GM12878 (cell line): ENCODE data around the gene PCSK2. TPM values are rescaled to one million over a fixed set of nuclear protein-coding genes. Genes with fewer than 3 reads are reported as not detected.

Experiments used
- ATAC-seq: fragments of 200-7000 bp; cut with Tn5 transposase; 3 replicates; pipeline ENCODE4 v1.9.1; 2020; ENCODE audit warnings: mild to moderate bottlenecking, moderate library complexity
- BruUV-seq: library from RNA; stranded (reverse); fragments of 400-500 nt; replicated peaks from 2 replicates; lab custom pipeline; 2021; lab: Mats Ljungman, UMichigan
- CTCF ChIA-PET: fragments of 300-600 bp; sonication (Branson Sonifier 250); formaldehyde crosslinking; extraction: SDS; loops from one replicate; lab custom pipeline; 2021; ENCODE audit warnings: inconsistent platforms; lab: Yijun Ruan, JAX
- POLR2A ChIA-PET: fragments of 350-600 bp; formaldehyde crosslinking; extraction: SDS; loops from one replicate; lab custom pipeline; 2021; ENCODE audit warnings: inconsistent platforms; lab: Charles Lee
- RAD21 ChIA-PET: fragments of 300-600 bp; sonication (Branson Sonifier 250); formaldehyde crosslinking; loops from one replicate; lab custom pipeline; 2023; ENCODE audit warnings: antibody characterized with exemption; ENCODE audit not compliant: unreplicated experiment; lab: Charles Lee
- SMC1A ChIA-PET: fragments of 300-600 bp; sonication (Branson Sonifier 250); formaldehyde crosslinking; loops from one replicate; lab custom pipeline; 2023; ENCODE audit not compliant: unreplicated experiment, uncharacterized antibody; lab: Charles Lee
- DNase-seq: peaks from one replicate; pipeline ENCODE4 v3.0.0-alpha.2; 2011; ENCODE audit warnings: low read depth, low spot score
- FAIRE-seq: peaks from 3 replicates; lab custom pipeline; 2011; peaks lifted over from hg19 to GRCh38; lab: Jason Lieb, UNC
- H2AFZ ChIP-seq: 2 replicates; pipeline ENCODE4 v1.6.0; 2011; ENCODE audit warnings: low read depth, low read length, control low read depth; ENCODE audit not compliant: control insufficient read depth
- H3K27ac ChIP-seq: 2 replicates; pipeline ENCODE4 v1.5.1; 2011; ENCODE audit warnings: control low read depth; ENCODE audit not compliant: control insufficient read depth, insufficient read depth
- H3K27me3 ChIP-seq, 2 experiments: replicated peaks in 1 of 2; 2 replicates each; pipeline versions ENCODE4 v1.6.0 to v1.6.1; 2011; ENCODE audit warnings: low read length in 1 of 2; ENCODE audit not compliant: control insufficient read depth in 2 of 2, insufficient read depth in 2 of 2
- H3K36me3 ChIP-seq, 2 experiments: 2 replicates each; pipeline ENCODE4 v1.5.1; 2011; ENCODE audit warnings: low read length in 1 of 2; ENCODE audit not compliant: control insufficient read depth in 2 of 2, insufficient read depth in 2 of 2
- H3K4me1 ChIP-seq: 2 replicates; pipeline ENCODE4 v1.6.1; 2011; ENCODE audit warnings: mild to moderate bottlenecking, low read length, moderate library complexity, mixed read lengths; ENCODE audit not compliant: control insufficient read depth, insufficient read depth
- H3K4me2 ChIP-seq: 2 replicates; pipeline ENCODE4 v1.6.0; 2011; ENCODE audit warnings: control low read depth; ENCODE audit not compliant: control insufficient read depth, insufficient read depth
- H3K4me3 ChIP-seq: fragments of 200-600 bp; sonication (generic); 2 replicates; pipeline ENCODE4 v1.5.1; 2016
- H3K79me2 ChIP-seq: 2 replicates; pipeline ENCODE4 v1.6.0; 2011; ENCODE audit warnings: low read length; ENCODE audit not compliant: control insufficient read depth, insufficient read depth
- H3K9ac ChIP-seq: 2 replicates; pipeline ENCODE4 v1.8.0; 2011; ENCODE audit warnings: low read length, control low read depth, mixed read lengths; ENCODE audit not compliant: control insufficient read depth, insufficient read depth
- H3K9me3 ChIP-seq: replicated peaks from 3 replicates; pipeline ENCODE4 v1.5.1; 2011; ENCODE audit warnings: mild to moderate bottlenecking, low read length; ENCODE audit not compliant: control insufficient read depth, insufficient read depth
- H4K20me1 ChIP-seq: 2 replicates; pipeline ENCODE4 v1.6.0; 2011; ENCODE audit not compliant: control insufficient read depth, insufficient read depth
- E2F4 ChIP-seq: IDR thresholded peaks from 2 replicates; pipeline ENCODE4 v1.6.1; 2012; ENCODE audit warnings: low read depth, low read length, improper control_type of control experiment
- MLLT1 ChIP-seq: fragments of 450-650 bp; IDR thresholded peaks from 2 replicates; pipeline ENCODE4 v1.6.1; 2016; ENCODE audit warnings: mild to moderate bottlenecking
- MTA3 ChIP-seq: IDR thresholded peaks from 2 replicates; pipeline ENCODE4 v1.6.1; 2012; ENCODE audit warnings: low read length, inconsistent platforms, borderline replicate concordance
- NR2F1 ChIP-seq: fragments of 450-650 bp; conservative IDR thresholded peaks from 2 replicates; pipeline ENCODE4 v1.6.1; 2017; ENCODE audit warnings: mild to moderate bottlenecking
- PML ChIP-seq: IDR thresholded peaks from 2 replicates; pipeline ENCODE4 v1.6.1; 2012; ENCODE audit warnings: low read length, inconsistent platforms
- SIN3A ChIP-seq: IDR thresholded peaks from 2 replicates; pipeline ENCODE4 v1.6.1; 2012; ENCODE audit warnings: low read depth, low read length, improper control_type of control experiment
- SUZ12 ChIP-seq: fragments of 200-600 bp; sonication (generic); IDR thresholded peaks from one replicate; pipeline ENCODE4 v1.6.1; 2018; ENCODE audit warnings: antibody characterized with exemption, mild to moderate bottlenecking; ENCODE audit not compliant: unreplicated experiment
- TCF12 ChIP-seq: IDR thresholded peaks from 2 replicates; pipeline ENCODE4 v1.6.1; 2011; ENCODE audit warnings: low read depth, mild to moderate bottlenecking, low read length
- ZBED1 ChIP-seq: IDR thresholded peaks from 2 replicates; pipeline ENCODE4 v1.6.1; 2016; ENCODE audit warnings: borderline replicate concordance
- WGBS: methylation state at CpG from one replicate; pipeline ENCODE4 v1.1.6; 2016; ENCODE audit warnings: low lambda C conversion rate; ENCODE audit not compliant: insufficient replicate concordance, insufficient coverage; ENCODE audit errors: missing lambda C conversion rate; 5-methylcytosine and 5-hydroxymethylcytosine counted together
- in situ Hi-C: fragments of 300-500 bp; cut with MboI; formaldehyde crosslinking; loops from 9 replicates; pipeline ENCODE4 v1.14.3; 2018; ENCODE audit warnings: mixed read lengths
- intact Hi-C: fragments of 100-400 bp; cut with micrococcal nuclease; formaldehyde crosslinking; loops from one replicate; pipeline ENCODE4 v1.14.2; 2022; ENCODE audit not compliant: unreplicated experiment
- polyA plus RNA-seq, 11 experiments: library from polyadenylated mRNA; depleted of rRNA in 4 of 11; unstranded in 6 of 11; stranded (reverse) in 5 of 11; fragments of >200 nt; fragmentation: Nextera tagmentation in 4 of 11; fragmentation: Illumina TruSeq in 1 of 11; extraction: Ambion mirVana in 4 of 11; extraction: Trizol in 1 of 11; gene quantifications; 1 replicate in 1 of 11; 2 replicates in 10 of 11; pipeline versions ENCODE4 v1.2.1 to v1.2.3, GENCODE V29; 2011 to 2016; ENCODE audit warnings: inconsistent platforms in 2 of 11, missing spikeins in 2 of 11, low read depth in 1 of 11
- total RNA-seq, 4 experiments: library from RNA; depleted of rRNA in 3 of 4; stranded (reverse); fragments of >200 nt in 3 of 4; fragmentation: Illumina TruSeq in 1 of 4; extraction: Trizol in 1 of 4; gene quantifications; 2 replicates each; pipeline versions ENCODE4 v1.2.1 to v1.2.3, GENCODE V29; 2013 to 2021
- TF ChIP-seq, protein P1 (sequence below), 3 experiments: IDR thresholded peaks in 2 of 3; conservative IDR thresholded peaks in 1 of 3; 2 replicates each; pipeline ENCODE4 v1.5.1; 2011; ENCODE audit warnings: low read depth in 3 of 3, low read length in 3 of 3, mild to moderate bottlenecking in 3 of 3, control low read depth in 2 of 3, moderate library complexity in 2 of 3, inconsistent platforms in 1 of 3, mixed read lengths in 1 of 3; ENCODE audit not compliant: control insufficient read depth in 2 of 3, insufficient read depth in 1 of 3; ENCODE audit errors: extremely low read depth in 1 of 3
- TF ChIP-seq, protein P2 (sequence below): fragments of 450-650 bp; IDR thresholded peaks from 2 replicates; pipeline ENCODE4 v1.6.1; 2017; ENCODE audit warnings: low read depth, mild to moderate bottlenecking, moderate library complexity
- TF ChIP-seq, protein P3 (sequence below): fragments of 450-650 bp; IDR thresholded peaks from 2 replicates; pipeline ENCODE4 v1.6.1; 2017; ENCODE audit warnings: borderline replicate concordance
- TF ChIP-seq, protein P4 (sequence below): fragments of 450-650 bp; IDR thresholded peaks from 2 replicates; pipeline ENCODE4 v1.6.1; 2017; ENCODE audit warnings: antibody characterized with exemption, mild to moderate bottlenecking, moderate library complexity

PCSK2 gene
- total and polyA plus RNA-seq, 10 of the 15 experiments (the other 5 are each of a cell fraction or from before 2014, with no cell fraction given): not detected

GRCh38 chr20:17419479-17420041 lies 192.7 kb downstream of the PCSK2 start:
- POLR2A ChIA-PET: no interaction called here
- TF ChIP-seq, protein P1, sequence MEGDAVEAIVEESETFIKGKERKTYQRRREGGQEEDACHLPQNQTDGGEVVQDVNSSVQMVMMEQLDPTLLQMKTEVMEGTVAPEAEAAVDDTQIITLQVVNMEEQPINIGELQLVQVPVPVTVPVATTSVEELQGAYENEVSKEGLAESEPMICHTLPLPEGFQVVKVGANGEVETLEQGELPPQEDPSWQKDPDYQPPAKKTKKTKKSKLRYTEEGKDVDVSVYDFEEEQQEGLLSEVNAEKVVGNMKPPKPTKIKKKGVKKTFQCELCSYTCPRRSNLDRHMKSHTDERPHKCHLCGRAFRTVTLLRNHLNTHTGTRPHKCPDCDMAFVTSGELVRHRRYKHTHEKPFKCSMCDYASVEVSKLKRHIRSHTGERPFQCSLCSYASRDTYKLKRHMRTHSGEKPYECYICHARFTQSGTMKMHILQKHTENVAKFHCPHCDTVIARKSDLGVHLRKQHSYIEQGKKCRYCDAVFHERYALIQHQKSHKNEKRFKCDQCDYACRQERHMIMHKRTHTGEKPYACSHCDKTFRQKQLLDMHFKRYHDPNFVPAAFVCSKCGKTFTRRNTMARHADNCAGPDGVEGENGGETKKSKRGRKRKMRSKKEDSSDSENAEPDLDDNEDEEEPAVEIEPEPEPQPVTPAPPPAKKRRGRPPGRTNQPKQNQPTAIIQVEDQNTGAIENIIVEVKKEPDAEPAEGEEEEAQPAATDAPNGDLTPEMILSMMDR (IDR thresholded peaks at IDR 0.05 in 2 of 3, conservative IDR thresholded peaks at IDR 0.05 in 1 of 3; ENCODE audit: control insufficient read depth in 2 of 3, extremely low read depth in 1 of 3, insufficient read depth in 1 of 3, low read depth in 3 of 3, low read length in 3 of 3): no peak
- TF ChIP-seq ZBED1 (no peak), NR2F1 (no peak), MLLT1 (no peak), SIN3A (no peak), SUZ12 (no peak), MTA3 (no peak), PML (no peak), E2F4 (no peak), TCF12 (no peak)
- TF ChIP-seq, protein P2, sequence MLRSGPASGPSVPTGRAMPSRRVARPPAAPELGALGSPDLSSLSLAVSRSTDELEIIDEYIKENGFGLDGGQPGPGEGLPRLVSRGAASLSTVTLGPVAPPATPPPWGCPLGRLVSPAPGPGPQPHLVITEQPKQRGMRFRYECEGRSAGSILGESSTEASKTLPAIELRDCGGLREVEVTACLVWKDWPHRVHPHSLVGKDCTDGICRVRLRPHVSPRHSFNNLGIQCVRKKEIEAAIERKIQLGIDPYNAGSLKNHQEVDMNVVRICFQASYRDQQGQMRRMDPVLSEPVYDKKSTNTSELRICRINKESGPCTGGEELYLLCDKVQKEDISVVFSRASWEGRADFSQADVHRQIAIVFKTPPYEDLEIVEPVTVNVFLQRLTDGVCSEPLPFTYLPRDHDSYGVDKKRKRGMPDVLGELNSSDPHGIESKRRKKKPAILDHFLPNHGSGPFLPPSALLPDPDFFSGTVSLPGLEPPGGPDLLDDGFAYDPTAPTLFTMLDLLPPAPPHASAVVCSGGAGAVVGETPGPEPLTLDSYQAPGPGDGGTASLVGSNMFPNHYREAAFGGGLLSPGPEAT: no peak
- TF ChIP-seq, protein P3, sequence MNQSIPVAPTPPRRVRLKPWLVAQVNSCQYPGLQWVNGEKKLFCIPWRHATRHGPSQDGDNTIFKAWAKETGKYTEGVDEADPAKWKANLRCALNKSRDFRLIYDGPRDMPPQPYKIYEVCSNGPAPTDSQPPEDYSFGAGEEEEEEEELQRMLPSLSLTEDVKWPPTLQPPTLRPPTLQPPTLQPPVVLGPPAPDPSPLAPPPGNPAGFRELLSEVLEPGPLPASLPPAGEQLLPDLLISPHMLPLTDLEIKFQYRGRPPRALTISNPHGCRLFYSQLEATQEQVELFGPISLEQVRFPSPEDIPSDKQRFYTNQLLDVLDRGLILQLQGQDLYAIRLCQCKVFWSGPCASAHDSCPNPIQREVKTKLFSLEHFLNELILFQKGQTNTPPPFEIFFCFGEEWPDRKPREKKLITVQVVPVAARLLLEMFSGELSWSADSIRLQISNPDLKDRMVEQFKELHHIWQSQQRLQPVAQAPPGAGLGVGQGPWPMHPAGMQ: no peak
- TF ChIP-seq, protein P4, sequence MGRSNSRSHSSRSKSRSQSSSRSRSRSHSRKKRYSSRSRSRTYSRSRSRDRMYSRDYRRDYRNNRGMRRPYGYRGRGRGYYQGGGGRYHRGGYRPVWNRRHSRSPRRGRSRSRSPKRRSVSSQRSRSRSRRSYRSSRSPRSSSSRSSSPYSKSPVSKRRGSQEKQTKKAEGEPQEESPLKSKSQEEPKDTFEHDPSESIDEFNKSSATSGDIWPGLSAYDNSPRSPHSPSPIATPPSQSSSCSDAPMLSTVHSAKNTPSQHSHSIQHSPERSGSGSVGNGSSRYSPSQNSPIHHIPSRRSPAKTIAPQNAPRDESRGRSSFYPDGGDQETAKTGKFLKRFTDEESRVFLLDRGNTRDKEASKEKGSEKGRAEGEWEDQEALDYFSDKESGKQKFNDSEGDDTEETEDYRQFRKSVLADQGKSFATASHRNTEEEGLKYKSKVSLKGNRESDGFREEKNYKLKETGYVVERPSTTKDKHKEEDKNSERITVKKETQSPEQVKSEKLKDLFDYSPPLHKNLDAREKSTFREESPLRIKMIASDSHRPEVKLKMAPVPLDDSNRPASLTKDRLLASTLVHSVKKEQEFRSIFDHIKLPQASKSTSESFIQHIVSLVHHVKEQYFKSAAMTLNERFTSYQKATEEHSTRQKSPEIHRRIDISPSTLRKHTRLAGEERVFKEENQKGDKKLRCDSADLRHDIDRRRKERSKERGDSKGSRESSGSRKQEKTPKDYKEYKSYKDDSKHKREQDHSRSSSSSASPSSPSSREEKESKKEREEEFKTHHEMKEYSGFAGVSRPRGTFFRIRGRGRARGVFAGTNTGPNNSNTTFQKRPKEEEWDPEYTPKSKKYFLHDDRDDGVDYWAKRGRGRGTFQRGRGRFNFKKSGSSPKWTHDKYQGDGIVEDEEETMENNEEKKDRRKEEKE: no peak
- Histone ChIP-seq H3K27me3 (no peaks in the 10 kb centered on the region), H3K9me3 (no peaks in the 10 kb centered on the region), H2AFZ (no peak overlapping the region), H4K20me1 (no peaks in the 10 kb centered on the region), H3K9ac (no peak overlapping the region), H3K79me2 (no peaks in the 10 kb centered on the region), H3K4me2 (no peak overlapping the region), H3K4me1 (no peaks in the 10 kb centered on the region), H3K27ac (no peak overlapping the region), H3K4me3 (no peak overlapping the region), H3K36me3 (no peaks in the 10 kb centered on the region)
- ATAC-seq (no peak), FAIRE-seq (no peak), DNase-seq (no peak)
- SMC1A ChIA-PET: no interaction called here
- no TSS peak for BruUV-seq
- in situ Hi-C loops: no loop called here
- RAD21 ChIA-PET: no interaction called here
- WGBS: 6% methylated on average over 3 of the region's 3 CpGs
- intact Hi-C loops: no loop called here
- CTCF ChIA-PET: interaction anchor here (1.2 kb wide), 1 partner anchor 11 kb away, joined by 3 read pairs; no protein-coding TSS in a partner anchor
